Measurements from ENCODE around the gene SMAP2.

The SMAP2 gene

GRCh38 chr1:40391688-40392145 lies 18.2 kb downstream of the SMAP2 start:
- no peak overlapping the region for H2BK120ac ChIP-seq (ENCODE audit: low read depth, low read length)
- no peak for DNase-seq
- H3K4me2 ChIP-seq (ENCODE audit: low read length, poor library complexity, severe bottlenecking) = no peak overlapping the region
- H3K36me3 ChIP-seq (ENCODE audit: control insufficient read depth in 1 of 2, insufficient read depth in 2 of 2, low read depth in 1 of 2, low read length in 2 of 2) = no peaks in the 10 kb centered on the region
- no peak overlapping the region for H3K14ac ChIP-seq (ENCODE audit: low read length in 2 of 2)
- no peak overlapping the region for H3K4me3 ChIP-seq (ENCODE audit: insufficient read depth in 1 of 2, low read depth in 1 of 2, low read length in 2 of 2)
- H3K27me3 ChIP-seq (ENCODE audit: control insufficient read depth in 1 of 2, insufficient read depth in 1 of 2, low read length in 2 of 2) = no peaks in the 10 kb centered on the region
- no peak overlapping the region for H2AK5ac ChIP-seq (ENCODE audit: low read length, severe bottlenecking)
- no peak overlapping the region for H2AFZ ChIP-seq (ENCODE audit: low read depth, low read length)
- no peak overlapping the region for H4K91ac ChIP-seq (ENCODE audit: low read length)
- H4K8ac ChIP-seq (ENCODE audit: low read length) = no peak overlapping the region
- no peak overlapping the region for H3K9ac ChIP-seq (ENCODE audit: low read length)
- H3K23ac ChIP-seq (ENCODE audit: low read length in 2 of 2) = no peak overlapping the region
- H2BK12ac ChIP-seq (ENCODE audit: low read length in 2 of 2) = no peak overlapping the region
- no peak overlapping the region for H2BK15ac ChIP-seq (ENCODE audit: low read depth, poor library complexity, severe bottlenecking)
- no peak overlapping the region for H3K4ac ChIP-seq (ENCODE audit: low read depth in 1 of 2, low read length in 2 of 2)
- peaks cover 2% of the 10 kb centered on the region for H3K4me1 ChIP-seq (ENCODE audit: control insufficient read depth, insufficient read depth, low read depth, low read length)
- H3K9me3 ChIP-seq (ENCODE audit: control insufficient read depth, low read length) = no peaks in the 10 kb centered on the region
- no peak overlapping the region for H2BK5ac ChIP-seq (ENCODE audit: low read depth, low read length, poor library complexity, severe bottlenecking)
- H3K18ac ChIP-seq (ENCODE audit: low read depth in 1 of 2, low read length in 2 of 2) = no peak overlapping the region
- H3K79me1 ChIP-seq (replicated peaks; ENCODE audit: low read length, poor library complexity, severe bottlenecking) = peaks cover 29% of the 10 kb centered on the region
- 72% methylated on average over 1 of the region's 1 CpG for WGBS
- no peak overlapping the region for H3K27ac ChIP-seq (ENCODE audit: low read length, poor library complexity, severe bottlenecking)

- Histone ChIP-seq H4K91ac (ENCODE audit: low read length) (no peak overlapping the region), H3K4me2 (ENCODE audit: low read length, poor library complexity, severe bottlenecking) (no peak overlapping the region), H3K4me1 (ENCODE audit: control insufficient read depth, insufficient read depth, low read depth, low read length) (peaks cover 2% of the 10 kb centered on the region), H2AFZ (ENCODE audit: low read depth, low read length) (no peak overlapping the region), H3K4me3 (ENCODE audit: insufficient read depth in 1 of 2, low read depth in 1 of 2, low read length in 2 of 2) (no peak overlapping the region), H3K18ac (ENCODE audit: low read depth in 1 of 2, low read length in 2 of 2) (no peak overlapping the region), H3K27me3 (ENCODE audit: control insufficient read depth in 1 of 2, insufficient read depth in 1 of 2, low read length in 2 of 2) (no peaks in the 10 kb centered on the region), H3K79me1 (replicated peaks; ENCODE audit: low read length, poor library complexity, severe bottlenecking) (peaks cover 29% of the 10 kb centered on the region), H2BK120ac (ENCODE audit: low read depth, low read length) (no peak overlapping the region), H3K36me3 (ENCODE audit: control insufficient read depth in 1 of 2, insufficient read depth in 2 of 2, low read depth in 1 of 2, low read length in 2 of 2) (no peaks in the 10 kb centered on the region), H2AK5ac (ENCODE audit: low read length, severe bottlenecking) (no peak overlapping the region), H2BK15ac (ENCODE audit: low read depth, poor library complexity, severe bottlenecking) (no peak overlapping the region), H3K4ac (ENCODE audit: low read depth in 1 of 2, low read length in 2 of 2) (no peak overlapping the region), H4K8ac (ENCODE audit: low read length) (no peak overlapping the region), H2BK5ac (ENCODE audit: low read depth, low read length, poor library complexity, severe bottlenecking) (no peak overlapping the region), H2BK12ac (ENCODE audit: low read length in 2 of 2) (no peak overlapping the region), H3K27ac (ENCODE audit: low read length, poor library complexity, severe bottlenecking) (no peak overlapping the region), H3K14ac (ENCODE audit: low read length in 2 of 2) (no peak overlapping the region), H3K9me3 (ENCODE audit: control insufficient read depth, low read length) (no peaks in the 10 kb centered on the region), H3K23ac (ENCODE audit: low read length in 2 of 2) (no peak overlapping the region), H3K9ac (ENCODE audit: low read length) (no peak overlapping the region)
- DNase-seq = peak; percentile 85
- WGBS = 0% methylated on average over 3 of the region's 3 CpGs
These were observed 18.7 kb downstream of the SMAP2 start for GRCh38 chr1:40392221-40392620.

- H3K9me3 ChIP-seq (ENCODE audit: control insufficient read depth, low read length) = no peaks in the 10 kb centered on the region
- H4K8ac ChIP-seq (ENCODE audit: low read length) = no peak overlapping the region
- H2BK12ac ChIP-seq (ENCODE audit: low read length in 2 of 2) = no peak overlapping the region
- DNase-seq = no peak
- no peak overlapping the region for H3K9ac ChIP-seq (ENCODE audit: low read length)
- H3K18ac ChIP-seq (ENCODE audit: low read depth in 1 of 2, low read length in 2 of 2) = no peak overlapping the region
- H3K4me1 ChIP-seq (ENCODE audit: control insufficient read depth, insufficient read depth, low read depth, low read length) = peaks cover 2% of the 10 kb centered on the region
- no peak overlapping the region for H3K4me2 ChIP-seq (ENCODE audit: low read length, poor library complexity, severe bottlenecking)
- no peak overlapping the region for H4K91ac ChIP-seq (ENCODE audit: low read length)
- WGBS = 95% methylated on average over 3 of the region's 3 CpGs
- H2BK120ac ChIP-seq (ENCODE audit: low read depth, low read length) = no peak overlapping the region
- H3K27me3 ChIP-seq (ENCODE audit: control insufficient read depth in 1 of 2, insufficient read depth in 1 of 2, low read length in 2 of 2) = no peaks in the 10 kb centered on the region
- H3K4me3 ChIP-seq (ENCODE audit: insufficient read depth in 1 of 2, low read depth in 1 of 2, low read length in 2 of 2) = no peak overlapping the region
- no peak overlapping the region for H2AK5ac ChIP-seq (ENCODE audit: low read length, severe bottlenecking)
- H3K23ac ChIP-seq (ENCODE audit: low read length in 2 of 2) = no peak overlapping the region
- peaks cover 27% of the 10 kb centered on the region for H3K79me1 ChIP-seq (replicated peaks; ENCODE audit: low read length, poor library complexity, severe bottlenecking)
- H2BK15ac ChIP-seq (ENCODE audit: low read depth, poor library complexity, severe bottlenecking) = no peak overlapping the region
- H3K36me3 ChIP-seq (ENCODE audit: control insufficient read depth in 1 of 2, insufficient read depth in 2 of 2, low read depth in 1 of 2, low read length in 2 of 2) = no peaks in the 10 kb centered on the region
- no peak overlapping the region for H3K4ac ChIP-seq (ENCODE audit: low read depth in 1 of 2, low read length in 2 of 2)
- no peak overlapping the region for H3K27ac ChIP-seq (ENCODE audit: low read length, poor library complexity, severe bottlenecking)
- H2AFZ ChIP-seq (ENCODE audit: low read depth, low read length) = no peak overlapping the region
- H2BK5ac ChIP-seq (ENCODE audit: low read depth, low read length, poor library complexity, severe bottlenecking) = no peak overlapping the region
- no peak overlapping the region for H3K14ac ChIP-seq (ENCODE audit: low read length in 2 of 2)
These were observed 19.6 kb downstream of the SMAP2 start for GRCh38 chr1:40393173-40393572.

- no peaks in the 10 kb centered on the region for H3K36me3 ChIP-seq (ENCODE audit: control insufficient read depth in 1 of 2, insufficient read depth in 2 of 2, low read depth in 1 of 2, low read length in 2 of 2)
- H4K91ac ChIP-seq (ENCODE audit: low read length) = no peak overlapping the region
- peaks cover 26% of the 10 kb centered on the region for H3K79me1 ChIP-seq (replicated peaks; ENCODE audit: low read length, poor library complexity, severe bottlenecking)
- H3K23ac ChIP-seq (ENCODE audit: low read length in 2 of 2) = no peak overlapping the region
- no peak overlapping the region for H3K4me3 ChIP-seq (ENCODE audit: insufficient read depth in 1 of 2, low read depth in 1 of 2, low read length in 2 of 2)
- 17% methylated on average over 1 of the region's 3 CpGs for WGBS
- H2BK12ac ChIP-seq (ENCODE audit: low read length in 2 of 2) = no peak overlapping the region
- no peak overlapping the region for H2BK15ac ChIP-seq (ENCODE audit: low read depth, poor library complexity, severe bottlenecking)
- no peak overlapping the region for H3K4ac ChIP-seq (ENCODE audit: low read depth in 1 of 2, low read length in 2 of 2)
- H3K4me2 ChIP-seq (ENCODE audit: low read length, poor library complexity, severe bottlenecking) = no peak overlapping the region
- H3K14ac ChIP-seq (ENCODE audit: low read length in 2 of 2) = no peak overlapping the region
- no peak overlapping the region for H2BK120ac ChIP-seq (ENCODE audit: low read depth, low read length)
- no peak overlapping the region for H3K27ac ChIP-seq (ENCODE audit: low read length, poor library complexity, severe bottlenecking)
- H3K9ac ChIP-seq (ENCODE audit: low read length) = no peak overlapping the region
- no peak overlapping the region for H2BK5ac ChIP-seq (ENCODE audit: low read depth, low read length, poor library complexity, severe bottlenecking)
- H4K8ac ChIP-seq (ENCODE audit: low read length) = no peak overlapping the region
- no peak overlapping the region for H3K18ac ChIP-seq (ENCODE audit: low read depth in 1 of 2, low read length in 2 of 2)
- no peaks in the 10 kb centered on the region for H3K4me1 ChIP-seq (ENCODE audit: control insufficient read depth, insufficient read depth, low read depth, low read length)
- H2AK5ac ChIP-seq (ENCODE audit: low read length, severe bottlenecking) = no peak overlapping the region
- H3K27me3 ChIP-seq (ENCODE audit: control insufficient read depth in 1 of 2, insufficient read depth in 1 of 2, low read length in 2 of 2) = no peaks in the 10 kb centered on the region
- no peak overlapping the region for H2AFZ ChIP-seq (ENCODE audit: low read depth, low read length)
- no peaks in the 10 kb centered on the region for H3K9me3 ChIP-seq (ENCODE audit: control insufficient read depth, low read length)
- peak; percentile 83 for DNase-seq
These were observed 21.1 kb downstream of the SMAP2 start for GRCh38 chr1:40394491-40395172.

Measured in mesenchymal stem cell (in vitro differentiated cells and primary cell).